Measurements from ENCODE around the gene SLC43A1.

DNA sequence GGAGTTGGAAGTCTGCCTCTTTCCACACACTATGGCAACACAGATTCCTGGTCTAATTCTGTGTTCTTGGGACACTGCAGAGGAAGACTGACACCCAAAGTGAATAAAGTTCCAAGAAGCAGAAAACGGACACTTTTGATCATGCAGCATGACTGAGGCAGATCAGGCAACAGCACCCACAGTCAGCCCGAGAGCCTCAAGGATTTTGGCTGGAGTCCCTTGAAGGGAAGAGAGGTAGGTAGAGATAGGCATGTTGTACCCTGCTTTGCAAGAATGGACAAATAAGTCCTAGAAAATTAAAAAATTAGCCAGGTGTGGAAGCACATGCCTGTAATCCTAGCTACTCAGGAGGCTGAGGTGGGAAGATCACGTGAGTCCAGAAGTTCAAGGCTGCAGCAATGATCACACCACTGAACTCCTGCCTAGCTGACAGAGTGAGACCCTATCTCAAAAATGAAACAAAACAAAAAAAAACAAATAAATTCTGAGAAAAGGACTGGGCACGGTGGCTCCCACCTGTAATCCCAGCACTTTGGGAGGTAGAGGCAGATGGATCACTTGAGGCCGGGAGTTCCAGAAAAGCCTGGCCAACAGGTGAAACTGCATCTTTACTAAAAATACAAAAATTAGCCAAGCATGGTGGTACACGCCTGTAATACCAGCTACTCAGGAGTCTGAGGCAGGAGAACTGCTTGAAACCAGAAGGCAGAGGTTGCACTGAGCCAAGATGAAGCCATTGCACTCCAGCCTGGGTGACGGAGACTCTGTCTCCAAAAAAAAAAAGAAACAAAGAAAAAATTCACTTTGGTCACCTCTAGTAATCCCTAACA, 6.9 kb downstream of the SLC43A1 start:
- TF ChIP-seq POLR2A (IDR thresholded peaks at IDR 0.05) (no peak), POLR2AphosphoS5 (IDR thresholded peaks at IDR 0.05) (no peak)
- TF ChIP-seq, protein P1, sequence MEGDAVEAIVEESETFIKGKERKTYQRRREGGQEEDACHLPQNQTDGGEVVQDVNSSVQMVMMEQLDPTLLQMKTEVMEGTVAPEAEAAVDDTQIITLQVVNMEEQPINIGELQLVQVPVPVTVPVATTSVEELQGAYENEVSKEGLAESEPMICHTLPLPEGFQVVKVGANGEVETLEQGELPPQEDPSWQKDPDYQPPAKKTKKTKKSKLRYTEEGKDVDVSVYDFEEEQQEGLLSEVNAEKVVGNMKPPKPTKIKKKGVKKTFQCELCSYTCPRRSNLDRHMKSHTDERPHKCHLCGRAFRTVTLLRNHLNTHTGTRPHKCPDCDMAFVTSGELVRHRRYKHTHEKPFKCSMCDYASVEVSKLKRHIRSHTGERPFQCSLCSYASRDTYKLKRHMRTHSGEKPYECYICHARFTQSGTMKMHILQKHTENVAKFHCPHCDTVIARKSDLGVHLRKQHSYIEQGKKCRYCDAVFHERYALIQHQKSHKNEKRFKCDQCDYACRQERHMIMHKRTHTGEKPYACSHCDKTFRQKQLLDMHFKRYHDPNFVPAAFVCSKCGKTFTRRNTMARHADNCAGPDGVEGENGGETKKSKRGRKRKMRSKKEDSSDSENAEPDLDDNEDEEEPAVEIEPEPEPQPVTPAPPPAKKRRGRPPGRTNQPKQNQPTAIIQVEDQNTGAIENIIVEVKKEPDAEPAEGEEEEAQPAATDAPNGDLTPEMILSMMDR (IDR thresholded peaks at IDR 0.05), result no peak

All from prostate gland (tissue), 2 donors.